HEK293 (cell line): ENCODE results near the gene MEGF10.

Experiments
- CTCF ChIA-PET: fragments of 350-600 bp; formaldehyde crosslinking; extraction: SDS; loops from one replicate; lab custom pipeline; 2021; ENCODE audit warnings: antibody characterized with exemption; lab: Yijun Ruan, JAX
- POLR2A ChIA-PET: fragments of 300-600 bp; formaldehyde crosslinking; extraction: SDS; loops from one replicate; lab custom pipeline; 2020; ENCODE audit warnings: antibody characterized with exemption, inconsistent platforms; lab: Yijun Ruan, JAX
- H3K27ac ChIP-seq: fragments of 200-500 bp; sonication (Bioruptor generic); 2 replicates; pipeline ENCODE4 v1.5.1; 2014; ENCODE audit warnings: low read depth, low read length, control low read depth, inconsistent platforms; ENCODE audit errors: extremely low read depth
- H3K36me3 ChIP-seq, 2 experiments: fragments of 200-500 bp in 1 of 2; sonication (Bioruptor generic) in 1 of 2; 1 replicate in 1 of 2; 2 replicates in 1 of 2; pipeline ENCODE4 v1.5.1; 2014 to 2017; ENCODE audit warnings: inconsistent platforms in 2 of 2, low read length in 2 of 2; ENCODE audit not compliant: control insufficient read depth in 2 of 2, insufficient read depth in 1 of 2
- H3K4me1 ChIP-seq: fragments of 200-500 bp; sonication (Bioruptor generic); 2 replicates; pipeline ENCODE4 v1.5.1; 2014; ENCODE audit warnings: mild to moderate bottlenecking, low read length, inconsistent platforms; ENCODE audit not compliant: control insufficient read depth, insufficient read depth
- H3K4me3 ChIP-seq: 2 replicates; pipeline ENCODE4 v1.5.1; 2011; ENCODE audit warnings: low read depth, mild to moderate bottlenecking, control low read depth, low read length, moderate library complexity
- H3K9me3 ChIP-seq: fragments of 200-500 bp; sonication (Bioruptor generic); 2 replicates; pipeline ENCODE4 v1.5.1; 2014; ENCODE audit warnings: low read depth, low read length, inconsistent platforms; ENCODE audit not compliant: control insufficient read depth, insufficient read depth
- GLIS2 ChIP-seq: fragments of 450-650 bp; formaldehyde crosslinking; IDR thresholded peaks from 2 replicates; pipeline ENCODE4 v1.5.1; 2016; ENCODE audit warnings: missing biosample characterization, missing genetic modification characterization
- KLF10 ChIP-seq: fragments of 450-650 bp; IDR thresholded peaks from 2 replicates; pipeline ENCODE4 v1.5.1; 2018; ENCODE audit warnings: missing biosample characterization, mild to moderate bottlenecking, missing genetic modification characterization
- MEIS1 ChIP-seq: sonication (generic); formaldehyde crosslinking; IDR thresholded peaks from 2 replicates; pipeline ENCODE4 v1.8.1; 2022; ENCODE audit warnings: missing genetic modification reagents, mild to moderate bottlenecking, borderline replicate concordance
- PRDM2 ChIP-seq: fragments of 450-650 bp; formaldehyde crosslinking; IDR thresholded peaks from 2 replicates; pipeline ENCODE4 v1.5.1; 2016; ENCODE audit warnings: missing biosample characterization, missing genetic modification characterization, borderline replicate concordance
- TSHZ1 ChIP-seq: fragments of 450-650 bp; formaldehyde crosslinking; IDR thresholded peaks from 2 replicates; pipeline ENCODE4 v1.5.1; 2016; ENCODE audit warnings: missing biosample characterization, missing genetic modification characterization, borderline replicate concordance
- YY2 ChIP-seq: fragments of 450-650 bp; formaldehyde crosslinking; IDR thresholded peaks from 2 replicates; pipeline ENCODE4 v1.5.1; 2016; ENCODE audit warnings: missing biosample characterization, missing genetic modification characterization
- ZBTB26 ChIP-seq: fragments of 450-650 bp; formaldehyde crosslinking; optimal IDR thresholded peaks from 2 replicates; pipeline ENCODE3; 2016; ENCODE audit warnings: missing biosample characterization, mild to moderate bottlenecking, missing genetic modification characterization
- ZNF148 ChIP-seq: fragments of 450-650 bp; formaldehyde crosslinking; IDR thresholded peaks from 2 replicates; pipeline ENCODE4 v1.5.0; 2017; ENCODE audit warnings: missing biosample characterization, missing genetic modification characterization, borderline replicate concordance
- ZNF169 ChIP-seq: fragments of 450-650 bp; formaldehyde crosslinking; IDR thresholded peaks from 2 replicates; pipeline ENCODE4 v1.5.1; 2016; ENCODE audit warnings: missing biosample characterization, missing genetic modification characterization
- ZNF184 ChIP-seq: fragments of 450-650 bp; IDR thresholded peaks from 2 replicates; pipeline ENCODE4 v1.5.1; 2018; ENCODE audit warnings: missing biosample characterization, mild to moderate bottlenecking, missing genetic modification characterization
- ZNF223 ChIP-seq: fragments of 450-650 bp; formaldehyde crosslinking; IDR thresholded peaks from 2 replicates; pipeline ENCODE4 v1.5.1; 2016; ENCODE audit warnings: missing biosample characterization, missing genetic modification characterization
- ZNF248 ChIP-seq: fragments of 450-650 bp; formaldehyde crosslinking; IDR thresholded peaks from 2 replicates; pipeline ENCODE4 v1.5.1; 2017; ENCODE audit warnings: missing biosample characterization, missing genetic modification characterization
- ZNF48 ChIP-seq: fragments of 450-650 bp; formaldehyde crosslinking; IDR thresholded peaks from 2 replicates; pipeline ENCODE4 v1.5.1; 2016; ENCODE audit warnings: missing biosample characterization, missing genetic modification characterization
- ZNF510 ChIP-seq: fragments of 450-650 bp; formaldehyde crosslinking; IDR thresholded peaks from 2 replicates; pipeline ENCODE4 v1.5.1; 2018; ENCODE audit warnings: mild to moderate bottlenecking, missing genetic modification characterization, missing biosample characterization; ENCODE audit not compliant: insufficient replicate concordance
- ZNF521 ChIP-seq: fragments of 450-650 bp; formaldehyde crosslinking; IDR thresholded peaks from 2 replicates; pipeline ENCODE4 v1.5.1; 2017; ENCODE audit warnings: missing biosample characterization, mild to moderate bottlenecking, missing genetic modification characterization
- ZNF548 ChIP-seq: fragments of 450-650 bp; formaldehyde crosslinking; IDR thresholded peaks from 2 replicates; pipeline ENCODE4 v1.5.1; 2016; ENCODE audit warnings: missing biosample characterization, missing genetic modification characterization
- ZNF580 ChIP-seq: fragments of 450-650 bp; formaldehyde crosslinking; IDR thresholded peaks from 2 replicates; pipeline ENCODE4 v1.5.1; 2016; ENCODE audit warnings: missing biosample characterization, missing genetic modification characterization
- ZNF623 ChIP-seq: fragments of 450-650 bp; formaldehyde crosslinking; IDR thresholded peaks from 2 replicates; pipeline ENCODE4 v1.5.1; 2016; ENCODE audit warnings: missing biosample characterization, missing genetic modification characterization
- ZNF626 ChIP-seq: fragments of 450-650 bp; sonication (Bioruptor Pico); formaldehyde crosslinking; IDR thresholded peaks from 2 replicates; pipeline ENCODE4 v1.5.1; 2018; ENCODE audit warnings: missing biosample characterization, missing genetic modification characterization, inconsistent platforms

The MEGF10 gene

GRCh38 chr5:127351418-127351817, 60.8 kb downstream of the MEGF10 start:
- H3K9me3 ChIP-seq = no peaks in the 10 kb centered on the region
- TF ChIP-seq ZNF626 (tag by site-specific recombination) (no peak), YY2 (tag by site-specific recombination) (no peak), TSHZ1 (tag by site-specific recombination) (no peak)
- TF ChIP-seq, all 188 proteins: peak for 0
- Histone ChIP-seq H3K36me3 (no peaks in the 10 kb centered on the region), H3K4me1 (no peaks in the 10 kb centered on the region), H3K27ac (no peak overlapping the region), H3K4me3 (no peak overlapping the region)
- CTCF ChIA-PET = interaction anchor here (0.6 kb wide), 1 partner anchor 40 kb away, joined by 3 read pairs; no protein-coding TSS in a partner anchor
- POLR2A ChIA-PET = no interaction called here

GRCh38 chr5:127352068-127352467, 61.5 kb downstream of the MEGF10 start:
- TF ChIP-seq ZNF48 (tag by site-specific recombination) (no peak), KLF10 (tag by site-specific recombination) (no peak), MEIS1 (no peak), ZNF548 (tag by site-specific recombination) (no peak), ZNF623 (tag by site-specific recombination) (no peak), PRDM2 (tag by site-specific recombination) (no peak), ZNF580 (tag by site-specific recombination) (no peak)
- no peak overlapping the region for H3K4me3 ChIP-seq
- ChIA-PET POLR2A (no interaction called here), CTCF (no interaction called here)
- H3K4me1 ChIP-seq = no peaks in the 10 kb centered on the region
- no peaks in the 10 kb centered on the region for H3K9me3 ChIP-seq
- H3K36me3 ChIP-seq = no peaks in the 10 kb centered on the region
- H3K27ac ChIP-seq = no peak overlapping the region

- Histone ChIP-seq H3K36me3 (no peaks in the 10 kb centered on the region), H3K27ac (no peak overlapping the region), H3K4me1 (no peaks in the 10 kb centered on the region), H3K4me3 (no peak overlapping the region), H3K9me3 (no peaks in the 10 kb centered on the region)
- ChIA-PET CTCF (interaction anchor here (0.9 kb wide), 1 partner anchor 21 kb away, joined by 3 read pairs; no protein-coding TSS in a partner anchor), POLR2A (no interaction called here)
- TF ChIP-seq ZNF169 (tag by site-specific recombination) (no peak), ZNF510 (no peak), ZNF148 (tag by site-specific recombination) (no peak), ZBTB26 (tag by site-specific recombination) (no peak), ZNF248 (tag by site-specific recombination) (no peak), ZNF521 (no peak), ZNF223 (no peak), GLIS2 (tag by site-specific recombination) (no peak), ZNF184 (tag by site-specific recombination) (no peak)
Measured at GRCh38 chr5:127353327-127353726, 62.7 kb downstream of the MEGF10 start.
